SW480 (cell line): ENCODE measurements around the gene TNKS2.
"Not testable (repeated sequence)": the region's sequence is repeated elsewhere in the genome, so short reads cannot be mapped to it uniquely, and the experiment has no call there.

Experiments
- DNase-seq: peaks from one replicate; pipeline ENCODE4 v3.0.0-alpha.2; 2016; ENCODE audit warnings: low spot score

Gene TNKS2

GRCh38 chr10:91797874-91798648 lies at the start of gene TNKS2:
Gene TNKS2, plus strand, starts transcription at chr10:91798426. Its CDS starts 265 bp downstream, at chr10:91798691.
- peak; percentile 89 for DNase-seq

- not testable (repeated sequence) for DNase-seq
Observed at GRCh38 chr10:91749592-91749991, 48.6 kb upstream of the TNKS2 start.

- no peak for DNase-seq
Observed at GRCh38 chr10:91756286-91756685, 41.9 kb upstream of the TNKS2 start.

- peak; percentile 75 for DNase-seq
Observed at GRCh38 chr10:91758303-91759146, 39.7 kb upstream of the TNKS2 start.

GRCh38 chr10:91759581-91759986 lies 38.6 kb upstream of the TNKS2 start:
- peak; percentile 61 for DNase-seq

- no peak for DNase-seq
Observed at GRCh38 chr10:91761721-91762120, 36.5 kb upstream of the TNKS2 start.

- DNase-seq = no peak
Observed at GRCh38 chr10:91762878-91763277, 35.3 kb upstream of the TNKS2 start.

- no peak for DNase-seq
Observed at GRCh38 chr10:91766676-91767075, 31.6 kb upstream of the TNKS2 start.

GRCh38 chr10:91768123-91768522 lies 30.1 kb upstream of the TNKS2 start:
- DNase-seq = no peak

GRCh38 chr10:91771907-91772306 lies 26.3 kb upstream of the TNKS2 start:
- DNase-seq = no peak

- no peak for DNase-seq
Observed at GRCh38 chr10:91772461-91772860, 25.8 kb upstream of the TNKS2 start.

GRCh38 chr10:91772869-91773268 lies 25.4 kb upstream of the TNKS2 start:
- DNase-seq = no peak

- no peak for DNase-seq
Observed at GRCh38 chr10:91774571-91774970, 23.7 kb upstream of the TNKS2 start.

- no peak for DNase-seq
Observed at GRCh38 chr10:91775731-91776130, 22.5 kb upstream of the TNKS2 start.

- DNase-seq = no peak
Observed at GRCh38 chr10:91776266-91776665, 22.0 kb upstream of the TNKS2 start.

GRCh38 chr10:91778485-91778884 lies 19.7 kb upstream of the TNKS2 start:
- DNase-seq = no peak

GRCh38 chr10:91779011-91779605 lies 19.1 kb upstream of the TNKS2 start:
- DNase-seq = no peak

GRCh38 chr10:91782539-91782938 lies 15.7 kb upstream of the TNKS2 start:
- no peak for DNase-seq

- DNase-seq = no peak
Observed at GRCh38 chr10:91785830-91786229, 12.4 kb upstream of the TNKS2 start.

- DNase-seq = no peak
Observed at GRCh38 chr10:91787258-91787657, 11.0 kb upstream of the TNKS2 start.

GRCh38 chr10:91787810-91788209 lies 10.4 kb upstream of the TNKS2 start:
- DNase-seq = no peak

GRCh38 chr10:91788527-91788926 lies 9.7 kb upstream of the TNKS2 start:
- DNase-seq = no peak
